Measurements from ENCODE around the gene TSEN34.

The TSEN34 gene

DNA sequence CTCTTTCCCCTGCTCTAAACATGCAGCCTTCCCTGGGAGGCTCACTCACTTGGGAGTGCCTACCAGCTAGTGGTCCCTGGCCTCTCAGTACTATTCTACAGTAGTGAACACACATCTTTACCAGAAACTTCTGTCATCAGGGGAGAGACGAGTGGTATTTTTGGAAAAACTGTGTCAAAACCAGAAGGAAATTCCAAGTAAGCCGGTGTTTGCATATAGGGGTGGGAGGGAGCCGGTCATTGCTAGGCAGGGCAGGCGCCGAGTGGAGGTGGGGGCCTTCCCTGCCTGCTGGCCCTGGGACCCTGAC lies 16.5 kb downstream of the TSEN34 start:
- TF ChIP-seq, protein P1, sequence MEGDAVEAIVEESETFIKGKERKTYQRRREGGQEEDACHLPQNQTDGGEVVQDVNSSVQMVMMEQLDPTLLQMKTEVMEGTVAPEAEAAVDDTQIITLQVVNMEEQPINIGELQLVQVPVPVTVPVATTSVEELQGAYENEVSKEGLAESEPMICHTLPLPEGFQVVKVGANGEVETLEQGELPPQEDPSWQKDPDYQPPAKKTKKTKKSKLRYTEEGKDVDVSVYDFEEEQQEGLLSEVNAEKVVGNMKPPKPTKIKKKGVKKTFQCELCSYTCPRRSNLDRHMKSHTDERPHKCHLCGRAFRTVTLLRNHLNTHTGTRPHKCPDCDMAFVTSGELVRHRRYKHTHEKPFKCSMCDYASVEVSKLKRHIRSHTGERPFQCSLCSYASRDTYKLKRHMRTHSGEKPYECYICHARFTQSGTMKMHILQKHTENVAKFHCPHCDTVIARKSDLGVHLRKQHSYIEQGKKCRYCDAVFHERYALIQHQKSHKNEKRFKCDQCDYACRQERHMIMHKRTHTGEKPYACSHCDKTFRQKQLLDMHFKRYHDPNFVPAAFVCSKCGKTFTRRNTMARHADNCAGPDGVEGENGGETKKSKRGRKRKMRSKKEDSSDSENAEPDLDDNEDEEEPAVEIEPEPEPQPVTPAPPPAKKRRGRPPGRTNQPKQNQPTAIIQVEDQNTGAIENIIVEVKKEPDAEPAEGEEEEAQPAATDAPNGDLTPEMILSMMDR (IDR thresholded peaks at IDR 0.05; ENCODE audit: unreplicated experiment in 3 of 3), result no peak
- H3K27me3 Mint-ChIP-seq (ENCODE audit: low read depth), result no peaks in the 10 kb centered on the region
- H3K4me1 Mint-ChIP-seq, result peaks cover 64% of the 10 kb centered on the region
- peak overlapping the region in 2 of 3 experiments; percentile 38 to 50 for H3K27ac Mint-ChIP-seq
- H3K36me3 Mint-ChIP-seq (ENCODE audit: low read depth), result peaks cover 71% of the 10 kb centered on the region
- peak overlapping the region in 1 of 3 experiments; percentile 22 for H3K4me3 Mint-ChIP-seq
- H3K9me3 Mint-ChIP-seq, result no peaks in the 10 kb centered on the region

DNA sequence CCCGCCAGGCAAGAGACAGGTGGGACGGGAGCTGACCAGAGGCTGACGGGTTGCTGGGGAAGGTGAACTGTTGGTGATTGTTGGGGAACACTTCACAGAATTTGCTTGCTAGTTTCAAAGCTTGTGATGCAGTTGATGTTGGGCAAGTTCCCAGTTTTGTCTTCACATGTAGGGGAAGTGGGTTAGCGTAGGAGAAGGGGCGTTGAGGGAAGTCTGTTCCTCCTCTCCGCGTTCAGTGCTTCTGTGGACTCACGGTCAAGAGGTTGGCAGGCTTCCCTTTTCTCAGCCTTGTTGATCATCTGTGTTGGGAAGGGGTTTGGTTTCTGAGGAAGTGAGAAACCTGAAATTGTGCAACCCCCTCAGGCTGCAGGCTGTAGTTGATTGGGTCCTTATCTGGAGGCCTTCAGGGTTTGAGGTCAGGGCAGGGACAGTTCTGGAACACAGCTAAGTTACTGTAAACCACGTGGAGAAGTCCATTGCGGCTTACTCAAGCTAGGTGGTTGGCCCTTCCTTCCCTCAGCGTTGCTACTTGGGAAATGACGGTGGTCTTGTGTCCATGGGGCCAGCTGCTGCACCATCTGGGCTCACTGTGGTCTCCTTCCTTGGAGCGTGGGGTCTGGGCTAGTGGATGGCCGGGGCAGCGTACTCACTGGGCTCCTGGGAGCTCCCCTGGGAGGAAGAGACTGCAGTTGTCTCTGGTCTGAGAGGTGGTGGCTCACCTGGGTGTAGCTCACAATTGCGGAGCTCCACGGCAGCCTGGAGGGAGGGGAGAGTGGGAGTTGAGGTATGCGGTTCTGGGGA lies 17.1 kb downstream of the TSEN34 start:
- Mint-ChIP-seq H3K9me3 (no peaks in the 10 kb centered on the region), H3K4me3 (peak overlapping the region in 2 of 3 experiments; percentile 12 to 14), H3K36me3 (ENCODE audit: low read depth) (peaks cover 71% of the 10 kb centered on the region), H3K27me3 (ENCODE audit: low read depth) (no peaks in the 10 kb centered on the region), H3K27ac (peak overlapping the region; percentile 38 to 73 (median 50)), H3K4me1 (peaks cover 59% of the 10 kb centered on the region)
- TF ChIP-seq, protein P1 (IDR thresholded peaks at IDR 0.05; ENCODE audit: unreplicated experiment in 3 of 3), result no peak

DNA sequence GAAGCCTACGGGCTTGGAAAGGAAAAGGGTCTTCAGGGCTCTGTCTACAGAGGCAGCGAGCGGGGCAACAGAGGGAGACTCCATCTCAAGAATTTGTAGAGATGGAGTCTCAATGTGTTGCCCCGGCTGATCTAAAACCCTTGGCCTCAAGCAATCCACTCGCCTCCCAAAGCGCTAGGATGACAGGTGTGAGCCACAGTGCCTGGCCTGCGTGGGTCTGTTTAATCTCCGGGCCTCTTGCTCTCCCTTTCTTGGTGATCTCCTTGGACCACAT lies 17.6 kb downstream of the TSEN34 start:
- no peak overlapping the region for H3K4me3 Mint-ChIP-seq

DNA sequence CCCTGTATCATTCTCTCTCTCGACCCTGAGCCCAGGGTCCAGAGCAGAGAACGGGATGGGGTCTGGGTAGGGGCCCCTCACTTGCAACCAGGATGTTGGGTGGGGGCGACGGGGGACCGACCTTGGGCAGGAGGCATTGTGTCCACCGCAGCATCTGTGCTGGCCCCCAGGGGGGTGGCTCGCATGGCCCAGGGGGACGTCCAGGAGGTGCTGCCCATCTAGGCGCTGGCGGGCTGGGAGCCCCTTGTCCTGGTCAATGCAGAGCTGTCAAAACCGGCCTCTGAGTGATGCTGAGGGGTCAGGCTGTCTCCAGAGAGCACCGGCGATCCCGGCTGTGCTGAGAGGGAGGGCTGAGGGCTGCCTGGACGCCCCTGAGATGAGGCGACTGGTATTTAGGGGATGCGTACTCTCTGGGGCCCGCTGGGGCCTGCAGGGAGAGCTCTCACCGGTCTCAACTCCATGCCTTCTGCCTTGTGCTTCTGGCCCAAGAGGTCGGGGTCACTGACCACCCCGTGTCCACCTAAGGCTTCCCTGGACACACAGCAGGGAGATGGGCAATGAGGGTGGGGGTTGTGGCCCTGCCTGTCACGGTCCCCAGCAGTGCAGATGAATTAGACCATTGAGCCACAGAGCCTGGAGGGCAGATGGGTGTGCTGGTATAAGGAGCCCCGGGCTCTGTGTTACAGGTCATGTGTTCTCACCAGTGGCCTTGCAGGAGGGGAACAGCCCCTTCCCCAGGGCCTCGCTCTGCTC lies 18.1 kb downstream of the TSEN34 start:
- H3K36me3 Mint-ChIP-seq (ENCODE audit: low read depth), result peaks cover 65% of the 10 kb centered on the region

More for the DNA sequence above, 17.6 kb downstream of the TSEN34 start:
- TF ChIP-seq, protein P1 (IDR thresholded peaks at IDR 0.05; ENCODE audit: unreplicated experiment in 3 of 3), result no peak
- Mint-ChIP-seq H3K9me3 (no peaks in the 10 kb centered on the region), H3K27ac (peak overlapping the region in 2 of 3 experiments; percentile 38 to 73), H3K27me3 (ENCODE audit: low read depth) (no peaks in the 10 kb centered on the region), H3K4me1 (peaks cover 53% of the 10 kb centered on the region), H3K36me3 (ENCODE audit: low read depth) (peaks cover 67% of the 10 kb centered on the region)

DNA sequence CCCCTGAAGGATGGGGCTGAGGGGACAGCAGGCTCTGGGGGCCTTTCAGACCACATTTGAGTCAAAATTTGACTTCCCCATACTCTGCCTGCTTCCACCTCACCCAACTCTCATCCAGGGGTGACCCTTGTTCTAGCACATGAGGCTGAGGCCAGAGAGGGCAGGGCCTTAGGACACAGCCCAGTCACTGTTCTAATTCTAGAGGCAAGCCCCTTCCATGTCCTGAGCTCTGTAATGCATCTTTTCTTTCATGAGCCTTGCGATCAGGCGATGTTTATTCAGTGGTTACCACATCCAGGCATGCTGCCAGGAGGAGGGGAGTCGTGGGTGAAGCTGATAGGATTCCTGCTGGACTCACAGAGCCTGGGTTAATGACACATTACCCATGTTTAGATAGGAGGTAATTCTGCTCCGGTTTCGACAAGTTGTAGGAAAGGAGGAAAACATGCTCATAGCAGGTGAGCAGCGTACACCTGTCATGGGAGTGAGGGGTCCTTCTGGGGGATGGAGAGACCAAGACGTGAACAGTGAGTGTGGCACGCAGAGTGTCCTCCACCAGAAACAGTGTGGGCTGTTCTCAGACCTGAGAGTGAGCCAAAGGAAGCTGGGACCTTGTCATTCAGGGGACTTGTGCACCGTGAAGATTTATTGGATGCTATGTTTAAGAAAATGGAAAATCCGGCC lies 18.8 kb downstream of the TSEN34 start:
- Mint-ChIP-seq H3K4me1 (peaks cover 41% of the 10 kb centered on the region), H3K4me3 (peak overlapping the region; percentile 5 to 69 (median 36)), H3K9me3 (no peaks in the 10 kb centered on the region), H3K36me3 (ENCODE audit: low read depth) (peaks cover 58% of the 10 kb centered on the region), H3K27ac (peak overlapping the region; percentile 73 to 93 (median 84)), H3K27me3 (ENCODE audit: low read depth) (no peaks in the 10 kb centered on the region)
- TF ChIP-seq, protein P1 (IDR thresholded peaks at IDR 0.05; ENCODE audit: unreplicated experiment in 3 of 3), result no peak

More for the DNA sequence above, 18.1 kb downstream of the TSEN34 start:
- Mint-ChIP-seq H3K4me1 (peaks cover 48% of the 10 kb centered on the region), H3K27ac (peak overlapping the region in 2 of 3 experiments; percentile 73 to 93), H3K9me3 (no peaks in the 10 kb centered on the region), H3K27me3 (ENCODE audit: low read depth) (no peaks in the 10 kb centered on the region), H3K4me3 (no peak overlapping the region)
- TF ChIP-seq, protein P1 (IDR thresholded peaks at IDR 0.05; ENCODE audit: unreplicated experiment in 3 of 3), result no peak

Measured in nephron (organoid).